Transverse colon (tissue), 4 donors: ENCODE measurements around the gene ARF4. TPM values are rescaled to one million over a fixed set of nuclear protein-coding genes. Genes with fewer than 3 reads are reported as not detected.
"Not testable (repeated sequence)": the region's sequence is repeated elsewhere in the genome, so short reads cannot be mapped to it uniquely, and the experiment has no call there.

Source experiments
- DNase-seq: peaks from one replicate; pipeline ENCODE4 v3.0.0-alpha.2; 2019
- H3K27ac ChIP-seq, 4 donors: fragments of 200-600 bp; sonication (generic); 2 replicates each; pipeline ENCODE4 v1.5.1; 2016 to 2018; ENCODE audit warnings: inconsistent platforms in 4 of 4
- H3K27me3 ChIP-seq: fragments of 200-600 bp; sonication (generic); 2 replicates; pipeline ENCODE4 v1.5.1; 2017; ENCODE audit warnings: inconsistent platforms
- H3K36me3 ChIP-seq, 4 donors: fragments of 200-600 bp; sonication (generic); 2 replicates each; pipeline ENCODE4 v1.5.1; 2017 to 2019; ENCODE audit warnings: inconsistent platforms in 4 of 4
- H3K4me1 ChIP-seq, 4 donors: fragments of 200-600 bp; sonication (generic); 2 replicates each; pipeline ENCODE4 v1.5.1; 2017 to 2020; ENCODE audit warnings: inconsistent platforms in 4 of 4
- H3K4me3 ChIP-seq, 4 donors: fragments of 200-600 bp; sonication (generic); 1 replicate in 1 of 4; 2 replicates in 3 of 4; pipeline versions ENCODE4 v1.5.1 to v1.6.1; 2017 to 2019; ENCODE audit warnings: inconsistent platforms in 4 of 4
- H3K9me3 ChIP-seq, 2 donors: fragments of 200-600 bp; sonication (generic); 2 replicates each; pipeline ENCODE4 v1.5.1; 2017 to 2019; ENCODE audit warnings: inconsistent platforms in 2 of 2
- CTCF ChIP-seq, 5 experiments: fragments of 200-600 bp in 3 of 5; fragments of 450-650 bp in 2 of 5; sonication (generic) in 3 of 5; IDR thresholded peaks; 1 replicate in 2 of 5; 2 replicates in 3 of 5; pipeline ENCODE4 v1.5.1; 2016 to 2017; ENCODE audit warnings: antibody characterized with exemption in 5 of 5, inconsistent platforms in 3 of 5, mild to moderate bottlenecking in 2 of 5, moderate library complexity in 1 of 5
- EP300 ChIP-seq: sonication (generic); formaldehyde crosslinking; IDR thresholded peaks from one replicate; pipeline ENCODE4 v1.6.1; 2017; ENCODE audit warnings: antibody characterized with exemption, low read depth
- POLR2A ChIP-seq: fragments of 450-650 bp; IDR thresholded peaks from one replicate; pipeline ENCODE4 v1.6.1; 2016; ENCODE audit warnings: antibody characterized with exemption, mild to moderate bottlenecking, moderate library complexity
- POLR2AphosphoS5 ChIP-seq, 3 donors: sonication (generic); formaldehyde crosslinking; IDR thresholded peaks; one replicate each; pipeline ENCODE4 v1.6.1; 2016; ENCODE audit warnings: antibody characterized with exemption in 3 of 3
- WGBS, 2 donors: methylation state at CpG; one replicate each; pipeline ENCODE4 v1.1.5; 2018; ENCODE audit warnings: low coverage in 1 of 2; 5-methylcytosine and 5-hydroxymethylcytosine counted together
- in situ Hi-C, 4 donors: fragments of 200-750 bp; cut with MboI; loops; one replicate each; pipeline versions ENCODE4 v1.15.0 to v1.15.1; 2017; ENCODE audit warnings: low sequenced_read_pairs in 3 of 4, low pct_ligation_motif_present in 1 of 4, low pct_unique_long_range_greater_than_20kb in 1 of 4
- intact Hi-C: fragments of 100-400 bp; cut with DNase I; formaldehyde crosslinking; loops from one replicate; pipeline ENCODE4 v1.15.1; 2023; ENCODE audit warnings: low total_unique reads
- total RNA-seq, 4 donors: library from RNA; depleted of rRNA; stranded (reverse); fragments of >200 nt; gene quantifications; one replicate each; pipeline ENCODE4 v1.1.0, GENCODE V29; 2016

The ARF4 gene
- 100 to 1,000 TPM in 2 of 4 donors, 10 to 100 TPM in 2; 89.6 to 109 (median 98.2) TPM for total RNA-seq

- intact Hi-C loops, result loop anchor here (5.0 kb wide), 1 partner anchor 40 kb away; the partner anchor contains the start of gene PDE12
- Histone ChIP-seq H3K27ac (peak within 1 kb of the TSS; percentile 97 to 100 (median 100)), H3K36me3 (no peaks in the 10 kb centered on the region), H3K9me3 (no peaks in the 10 kb centered on the region), H3K27me3 (no peaks in the 10 kb centered on the region), H3K4me1 (peaks cover 31 to 53% (median 42%) of the 10 kb centered on the region in 4 donors), H3K4me3 (peak within 1 kb of the TSS; percentile 72 to 94 (median 82))
- in situ Hi-C loops, result no loop called here
- peak; percentile 100 for DNase-seq
- TF ChIP-seq CTCF (IDR thresholded peaks at IDR 0.05), result peak in 1 of 5 experiments; percentile 18
- peak; percentile 100 for TF ChIP-seq POLR2A
- TF ChIP-seq EP300, result peak; percentile 62
- peak; percentile 99 to 100 (median 100) for TF ChIP-seq POLR2AphosphoS5 (IDR thresholded peaks at IDR 0.05)
- WGBS, 2 donors, result 0% methylated on average over 60 of the region's 67 CpGs; no CpG with 5 or more reads in 1 of the 2 donors
Observed at GRCh38 chr3:57597127-57597923, at the start of gene ARF4. Gene ARF4 (minus strand): TSS chr3:57597344. CDS start chr3:57597140, 204 bp downstream.

GRCh38 chr3:57646723-57647122 is 49.6 kb upstream of the ARF4 start:
- WGBS, 2 donors, result 83 to 89% methylated on average over 2 of the region's 2 CpGs
- no peak for TF ChIP-seq CTCF (IDR thresholded peaks at IDR 0.05)
- no peak for TF ChIP-seq EP300
- no peak for TF ChIP-seq POLR2AphosphoS5 (IDR thresholded peaks at IDR 0.05)
- TF ChIP-seq POLR2A, result no peak
- Histone ChIP-seq H3K36me3 (peaks cover 0 to 36% (median 10%) of the 10 kb centered on the region in 4 donors), H3K4me1 (peaks cover 0 to 7% (median 0%) of the 10 kb centered on the region in 4 donors), H3K4me3 (no peak overlapping the region), H3K9me3 (peaks cover 0 to 4% of the 10 kb centered on the region in 2 donors), H3K27me3 (no peaks in the 10 kb centered on the region), H3K27ac (no peak overlapping the region)
- in situ Hi-C loops, result no loop called here
- intact Hi-C loops, result no loop called here
- no peak for DNase-seq

GRCh38 chr3:57644740-57645139 is 47.6 kb upstream of the ARF4 start:
- Histone ChIP-seq H3K36me3 (peaks cover 0 to 47% (median 16%) of the 10 kb centered on the region in 4 donors), H3K4me1 (peaks cover 0 to 7% (median 0%) of the 10 kb centered on the region in 4 donors), H3K4me3 (no peak overlapping the region), H3K27ac (no peak overlapping the region), H3K27me3 (no peaks in the 10 kb centered on the region), H3K9me3 (peaks cover 0 to 4% of the 10 kb centered on the region in 2 donors)
- intact Hi-C loops, result no loop called here
- in situ Hi-C loops, result no loop called here
- no peak for DNase-seq
- WGBS, 2 donors, result 94 to 96% methylated on average over 4 of the region's 4 CpGs
- TF ChIP-seq POLR2AphosphoS5 (IDR thresholded peaks at IDR 0.05) (no peak), EP300 (no peak), CTCF (IDR thresholded peaks at IDR 0.05) (no peak), POLR2A (no peak)

GRCh38 chr3:57637391-57637790 is 40.2 kb upstream of the ARF4 start:
- H3K36me3 ChIP-seq, result peaks cover 0 to 63% (median 15%) of the 10 kb centered on the region in 4 donors
- TF ChIP-seq POLR2AphosphoS5 (IDR thresholded peaks at IDR 0.05) (no peak), CTCF (IDR thresholded peaks at IDR 0.05) (no peak), EP300 (no peak), POLR2A (no peak)
- no peak for DNase-seq
- H3K27me3 ChIP-seq, result no peaks in the 10 kb centered on the region
- no peaks in the 10 kb centered on the region for H3K4me1 ChIP-seq
- no peak overlapping the region for H3K27ac ChIP-seq
- no peaks in the 10 kb centered on the region for H3K9me3 ChIP-seq
- in situ Hi-C loops, result no loop called here
- no peak overlapping the region for H3K4me3 ChIP-seq
- intact Hi-C loops, result no loop called here

GRCh38 chr3:57634259-57634658 is 37.1 kb upstream of the ARF4 start:
- H3K9me3 ChIP-seq, DNase-seq, in situ Hi-C loops, H3K4me1 ChIP-seq, intact Hi-C loops, H3K27ac ChIP-seq, H3K4me3 ChIP-seq, H3K27me3 ChIP-seq: not testable (repeated sequence)
- 88 to 96% methylated on average over 3 of the region's 3 CpGs for WGBS, 2 donors
- peaks cover 0 to 76% (median 14%) of the 10 kb centered on the region in 4 donors for H3K36me3 ChIP-seq
